GM21529 (cell line): Measurements from ENCODE around the gene ITPKC.

Source experiments
- ATAC-seq: cut with Tn5 transposase; IDR thresholded peaks from one replicate; pipeline ENCODE4 v1.9.1; 2021; ENCODE audit not compliant: unreplicated experiment

Gene ITPKC

DNA sequence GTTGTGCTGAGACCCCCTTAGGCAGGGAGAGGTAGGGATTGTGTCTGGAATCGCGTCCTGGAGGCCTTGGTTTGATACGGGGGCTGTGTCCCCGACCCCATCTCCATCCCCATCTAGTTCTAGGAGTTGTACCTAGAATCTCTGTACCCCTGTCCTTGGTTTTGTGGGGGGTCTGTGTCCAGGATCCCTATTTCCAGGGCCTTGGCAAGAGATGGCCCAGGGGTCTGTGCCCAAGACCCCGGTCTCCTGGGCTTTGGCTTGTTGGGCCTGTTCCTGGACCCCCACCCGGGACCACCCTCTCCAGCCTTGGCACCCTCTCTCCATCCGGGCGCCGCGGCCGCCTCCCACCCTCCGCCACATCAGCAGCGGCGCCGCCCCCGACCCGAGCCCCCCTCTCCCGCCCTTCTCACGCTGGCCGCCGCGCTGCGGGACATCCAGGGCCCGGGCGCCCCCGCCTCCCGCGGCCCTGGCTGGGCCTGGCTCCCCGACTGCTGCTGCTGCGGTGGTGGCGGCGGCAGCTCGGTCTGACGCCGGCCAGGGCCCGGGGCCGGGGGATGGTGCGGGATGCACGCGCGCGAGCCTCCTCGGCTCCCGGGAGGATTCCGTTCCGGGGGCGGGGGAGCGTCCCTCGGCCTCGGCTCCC, 26.7 kb upstream of the ITPKC start, which contains the start of gene NUMBL:
Gene NUMBL, minus strand, starts transcription at position 602 of the 643 bp plus-strand sequence. Its CDS starts 168 bp downstream, at position 434.
- ATAC-seq = no peak

DNA sequence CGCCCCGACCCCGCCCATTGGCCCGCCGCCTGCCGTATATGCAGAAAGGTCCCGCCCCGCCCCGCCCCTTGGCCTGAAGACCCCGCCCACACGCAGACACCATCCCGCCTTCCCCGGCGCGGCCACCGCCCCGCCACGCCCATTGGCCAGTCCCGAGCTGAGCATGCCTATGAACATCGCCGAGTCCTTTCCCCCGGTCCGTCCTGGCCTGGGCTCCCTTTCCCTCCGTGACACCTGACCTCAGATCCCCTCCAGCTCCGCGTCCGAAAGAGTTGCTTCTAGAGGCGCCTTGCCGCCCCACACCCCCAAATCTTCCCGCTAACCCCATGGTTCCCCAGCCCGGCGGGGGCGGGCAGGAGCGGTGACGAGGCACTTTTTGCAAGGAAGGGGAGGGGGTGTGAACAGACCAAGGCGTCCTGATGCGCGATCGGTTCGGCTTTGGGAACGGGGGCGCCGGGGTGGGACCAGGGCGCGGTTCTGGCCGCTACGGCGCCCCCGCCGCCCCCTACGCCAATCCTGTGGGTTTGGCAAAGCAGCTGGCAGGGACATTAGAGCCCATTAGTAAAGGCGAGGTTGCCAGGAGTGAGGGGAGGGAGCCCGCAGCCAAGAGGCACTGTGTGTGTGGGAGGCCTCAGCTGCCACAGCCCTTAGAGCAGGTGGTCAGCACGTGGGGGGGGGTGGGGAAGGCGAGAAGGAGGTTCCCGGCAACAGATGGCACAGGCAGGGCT, 26.1 kb upstream of the ITPKC start:
- peak; percentile 64 for ATAC-seq

DNA sequence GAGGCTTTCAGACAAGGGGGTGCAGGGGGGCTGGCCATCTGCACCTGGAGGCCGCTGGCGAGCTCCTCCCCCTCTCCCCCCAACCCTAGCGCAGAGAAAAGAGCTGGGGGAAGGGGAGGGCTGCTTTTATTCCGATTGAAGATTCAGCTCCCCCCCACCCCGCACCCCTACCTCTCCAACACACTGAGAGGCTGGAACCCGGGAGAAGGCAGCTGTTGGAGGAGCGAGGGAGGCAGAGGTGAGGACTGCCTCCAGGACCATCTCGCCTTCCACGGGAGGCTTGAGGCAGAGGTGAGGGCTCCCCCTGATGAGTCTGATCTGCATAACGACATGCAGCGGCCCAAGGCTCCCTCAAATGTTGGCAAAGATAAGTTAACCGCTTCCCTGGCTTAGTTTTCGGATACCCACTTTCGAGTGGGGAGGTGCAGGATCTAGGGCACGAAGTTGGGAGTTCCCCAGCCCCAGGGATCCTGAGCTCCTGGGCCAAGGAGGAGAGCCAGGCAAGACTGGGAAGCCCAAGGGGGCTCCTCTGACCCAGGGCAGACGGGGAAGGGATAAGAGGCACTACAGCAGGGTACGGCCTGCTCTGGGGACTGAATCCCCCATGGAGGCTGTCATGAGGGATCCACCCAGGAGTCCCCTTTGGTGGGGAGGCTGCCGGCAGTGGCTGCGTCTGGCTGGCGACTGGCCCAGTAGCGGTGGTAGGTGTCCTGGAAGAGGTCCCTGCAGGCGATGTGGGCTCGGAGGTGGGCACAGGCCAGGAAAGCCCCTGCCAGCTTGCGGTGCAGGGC, 25.3 kb upstream of the ITPKC start:
- no peak for ATAC-seq

GRCh38 chr19:40692212-40692551, 24.7 kb upstream of the ITPKC start:
- ATAC-seq = no peak

- no peak for ATAC-seq
Measured at GRCh38 chr19:40693150-40693788, 23.6 kb upstream of the ITPKC start.

DNA sequence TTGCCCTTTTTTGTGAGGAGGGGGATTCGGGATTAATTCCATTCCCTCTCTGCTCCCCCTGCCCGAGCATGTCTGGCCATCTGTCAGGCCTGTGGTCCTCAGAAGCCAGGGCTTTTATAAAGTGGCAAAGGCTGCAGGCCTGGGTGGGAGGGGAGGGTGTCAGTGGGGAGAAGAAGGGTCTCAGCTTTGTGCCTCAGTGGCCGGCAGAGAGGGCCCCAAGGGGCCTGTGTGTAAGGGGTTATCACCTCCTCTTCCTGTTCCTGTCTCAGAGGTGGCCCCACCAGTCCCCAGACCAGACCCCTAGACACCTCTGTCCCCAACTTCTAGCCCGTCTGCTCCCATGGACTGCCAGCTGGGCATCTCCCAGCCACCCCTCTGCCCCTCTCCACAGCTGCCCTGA, 23.0 kb upstream of the ITPKC start:
- ATAC-seq = no peak

GRCh38 chr19:40695881-40696280, 21.0 kb upstream of the ITPKC start:
- ATAC-seq = no peak

- no peak for ATAC-seq
Measured at GRCh38 chr19:40697007-40697406, 19.9 kb upstream of the ITPKC start.

DNA sequence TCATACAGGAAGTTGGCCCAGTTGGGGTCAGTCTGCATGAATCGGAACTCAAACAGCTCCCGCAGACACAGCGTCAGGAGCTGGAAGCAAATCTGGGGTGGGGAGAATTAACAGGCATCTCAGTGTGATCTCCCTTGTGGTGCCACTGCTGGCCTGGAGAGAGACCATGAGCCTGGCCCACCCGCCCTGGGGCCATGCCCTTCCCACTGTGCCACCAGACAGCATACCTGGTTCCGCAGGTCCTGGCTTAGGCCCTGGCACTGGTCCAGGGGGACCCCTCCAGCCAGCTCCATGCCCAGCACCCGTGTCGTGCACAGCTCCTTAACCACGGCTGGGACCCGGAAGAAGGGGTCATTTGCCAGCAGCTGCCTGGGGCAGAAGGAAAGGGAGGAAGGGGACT, 16.8 kb upstream of the ITPKC start:
- ATAC-seq = no peak

GRCh38 chr19:40701758-40702157, 15.2 kb upstream of the ITPKC start:
- no peak for ATAC-seq

DNA sequence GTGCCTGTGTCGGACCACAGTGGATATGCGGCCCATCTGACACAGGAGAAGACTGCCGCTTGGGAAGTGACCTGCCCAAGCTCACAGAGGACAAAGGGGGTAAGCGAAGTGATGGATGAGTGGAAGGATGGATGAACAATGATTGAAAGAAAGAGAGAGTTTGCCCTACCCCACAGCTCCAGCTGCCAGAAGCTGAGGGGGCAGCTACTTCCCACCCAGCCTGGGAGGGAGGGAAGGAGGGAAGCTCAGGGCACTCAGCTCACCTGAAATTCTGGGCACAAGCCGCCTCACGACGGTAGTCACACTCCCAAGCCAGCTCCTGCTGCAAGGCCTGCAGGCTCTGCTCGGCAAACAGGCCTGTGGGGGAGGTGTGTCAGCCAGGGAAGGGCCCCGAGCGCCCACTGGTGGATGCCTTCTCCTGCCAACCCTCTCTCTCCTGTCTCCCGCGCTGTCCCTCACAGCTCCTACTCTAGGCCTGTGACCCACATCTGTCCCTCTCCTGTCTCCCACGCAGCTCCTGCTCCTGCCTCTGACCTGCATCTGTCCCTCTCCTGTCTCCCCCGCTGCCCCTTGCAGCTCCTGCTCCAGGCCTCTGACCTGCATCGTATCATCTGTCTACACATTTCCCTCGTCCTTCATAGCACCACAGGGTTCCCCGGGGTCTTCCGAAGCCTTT, 14.4 kb upstream of the ITPKC start:
- no peak for ATAC-seq

- ATAC-seq = no peak
Measured at GRCh38 chr19:40703029-40703755, 13.7 kb upstream of the ITPKC start.

DNA sequence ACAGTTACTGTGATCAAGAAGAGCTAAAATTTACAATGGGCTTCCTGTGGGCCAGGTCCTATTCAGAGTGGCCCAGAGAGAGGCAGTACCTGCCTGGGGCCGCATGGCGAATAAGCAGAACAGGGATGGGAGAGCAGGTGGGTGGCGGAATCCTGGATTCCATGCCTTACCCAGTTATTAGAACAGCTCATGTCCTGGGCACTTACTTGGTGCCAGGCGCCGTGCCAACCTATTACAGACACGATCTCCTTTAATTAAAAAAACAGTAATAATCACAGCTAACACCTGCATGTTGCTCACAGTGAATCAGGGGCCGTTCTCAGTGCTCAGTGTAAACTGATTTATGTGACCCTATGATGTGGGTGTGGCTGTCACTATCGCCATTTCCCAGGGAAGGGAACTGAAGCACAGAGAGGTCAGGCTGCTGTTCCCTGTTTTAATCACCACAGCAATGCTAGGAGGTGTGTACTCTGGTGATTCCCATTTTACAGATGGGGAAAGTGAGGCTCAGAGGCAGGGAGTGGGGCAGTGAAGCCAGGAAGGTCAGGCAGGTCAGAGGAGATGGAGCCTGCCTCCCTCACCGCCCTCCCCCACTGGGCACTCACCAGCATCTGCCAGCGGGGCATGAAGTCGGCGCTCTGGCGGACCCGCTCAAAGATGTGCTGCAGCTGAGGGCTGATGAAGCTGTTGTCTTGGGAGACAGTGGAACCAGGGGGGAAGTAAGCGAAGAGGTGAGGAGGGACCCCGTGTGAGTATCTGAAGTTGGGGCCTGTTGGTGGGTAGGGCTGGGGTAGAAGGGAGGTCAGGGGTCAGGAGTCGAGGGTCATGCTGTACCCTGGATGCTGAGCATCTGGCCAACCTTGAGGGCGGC, 12.2 kb upstream of the ITPKC start:
- ATAC-seq = no peak

DNA sequence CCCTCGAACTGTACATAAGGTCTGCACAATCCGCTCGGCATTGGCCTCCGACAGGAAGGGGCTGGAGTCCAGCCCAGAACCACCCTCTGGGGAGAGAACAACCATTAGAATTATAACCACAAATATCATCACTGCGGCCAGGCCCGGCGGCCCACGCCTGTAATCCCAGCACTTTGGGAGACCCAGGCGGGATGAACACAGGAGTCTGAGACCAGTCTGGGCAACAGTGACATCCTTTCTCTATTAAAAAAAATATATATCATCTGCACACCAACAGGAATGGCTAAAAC, 11.6 kb upstream of the ITPKC start:
- ATAC-seq = no peak

DNA sequence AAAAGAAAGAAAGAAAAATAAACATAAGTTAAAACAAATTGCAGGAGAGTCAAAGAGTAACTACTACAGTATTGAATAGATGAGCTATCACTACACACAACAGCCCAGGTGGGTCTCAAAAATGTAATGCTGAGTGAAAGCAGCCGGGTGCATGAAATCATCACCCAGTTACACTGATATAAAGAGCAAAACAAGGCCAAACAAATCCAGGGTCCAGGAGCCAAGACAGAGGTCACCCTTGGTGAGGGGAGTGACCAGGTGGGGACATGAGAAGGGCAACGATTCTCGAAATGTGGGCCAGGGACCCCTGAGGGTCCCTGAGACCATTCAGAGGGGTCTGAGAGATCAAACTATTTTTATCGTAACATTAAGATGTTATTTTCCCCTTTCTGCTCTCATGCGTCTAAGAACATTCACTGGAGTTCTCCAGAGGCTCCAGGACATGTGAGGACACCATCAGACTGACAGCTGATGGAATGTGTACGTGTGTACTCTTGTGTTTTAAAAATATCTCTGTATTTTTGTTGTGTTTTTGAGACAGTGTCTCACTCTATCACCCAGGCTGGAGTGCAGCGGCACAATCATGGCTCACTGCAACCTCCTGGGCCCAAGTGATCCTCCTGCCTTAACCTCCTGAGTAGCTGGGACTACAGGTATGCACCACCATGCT, 10.8 kb upstream of the ITPKC start:
- no peak for ATAC-seq

- no peak for ATAC-seq
Measured at GRCh38 chr19:40707615-40708014, 9.3 kb upstream of the ITPKC start.

DNA sequence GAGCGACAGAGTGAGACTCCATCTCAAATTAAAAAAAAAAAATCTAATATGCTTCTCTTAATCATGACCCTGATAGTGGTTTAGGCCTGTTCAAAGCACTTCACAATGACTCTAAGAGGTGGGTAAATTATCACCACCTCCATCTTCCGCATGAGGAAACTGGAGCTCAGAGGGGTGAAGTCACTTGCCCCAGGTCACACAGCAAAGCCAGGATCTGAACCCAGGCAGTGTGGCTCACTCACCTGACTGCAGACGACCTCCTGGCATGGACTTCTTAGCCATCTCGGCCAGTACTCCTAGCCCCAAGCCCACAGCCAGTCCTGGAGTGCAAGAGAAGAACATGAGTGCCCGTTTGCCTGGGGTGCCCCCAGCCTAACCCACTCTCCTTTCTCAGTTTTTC, 7.1 kb upstream of the ITPKC start:
- no peak for ATAC-seq

DNA sequence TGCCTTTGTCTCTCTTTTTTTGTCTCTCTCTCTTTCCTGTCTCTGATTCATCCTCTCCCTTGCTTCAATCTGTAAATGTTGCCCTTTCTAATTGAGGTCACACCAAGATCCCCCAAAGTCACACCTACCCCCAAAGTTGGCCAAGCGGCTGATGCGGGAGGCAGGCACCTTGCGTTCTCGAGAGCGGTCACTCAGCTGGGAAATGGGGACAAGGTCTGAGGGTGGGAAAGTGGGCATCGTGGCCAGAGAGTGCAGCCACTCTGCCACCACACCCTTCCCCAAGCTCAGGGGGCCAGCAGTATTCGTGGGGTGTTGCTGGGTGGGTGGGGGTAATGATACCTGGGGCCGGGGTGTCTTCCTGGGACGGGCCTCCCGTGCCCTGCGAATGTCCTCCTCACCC, 3.0 kb upstream of the ITPKC start:
- ATAC-seq = no peak
